PC-9 (cell line): ENCODE measurements around the gene CACNB4. TPM values are rescaled to one million over a fixed set of nuclear protein-coding genes. Genes with fewer than 3 reads are reported as not detected.

ENCODE experiments used
- BruUV-seq: library from RNA; stranded (reverse); fragments of 400-500 nt; replicated peaks from 2 replicates; lab custom pipeline; 2021; lab: Mats Ljungman, UMichigan
- CTCF ChIA-PET: fragments of 300-600 bp; sonication (Branson Sonifier 250); formaldehyde crosslinking; loops from one replicate; lab custom pipeline; 2022; ENCODE audit warnings: antibody characterized with exemption; lab: Charles Lee
- POLR2A ChIA-PET: fragments of 300-600 bp; sonication (Branson Sonifier 250); formaldehyde crosslinking; loops from one replicate; lab custom pipeline; 2022; ENCODE audit warnings: antibody characterized with exemption; ENCODE audit not compliant: unreplicated experiment; lab: Charles Lee
- DNase-seq, 2 experiments: peaks; one replicate each; pipeline versions ENCODE4 v3.0.0 to v3.0.0-alpha.2; 2015 to 2022; ENCODE audit warnings: mixed read lengths in 1 of 2
- H2AFZ ChIP-seq: fragments of 200-600 bp; sonication (generic); 2 replicates; pipeline ENCODE4 v1.8.1; 2017; ENCODE audit warnings: antibody characterized with exemption
- H3F3A ChIP-seq: fragments of 200-600 bp; sonication (generic); 2 replicates; pipeline ENCODE4 v1.8.1; 2017; ENCODE audit warnings: antibody characterized with exemption, mild to moderate bottlenecking, low read depth; ENCODE audit not compliant: insufficient read depth
- H3K27ac ChIP-seq: fragments of 200-600 bp; sonication (generic); 2 replicates; pipeline ENCODE4 v1.6.1; 2016; ENCODE audit warnings: mixed run types
- H3K27me3 ChIP-seq: fragments of 200-600 bp; sonication (generic); 2 replicates; pipeline ENCODE4 v1.6.1; 2016; ENCODE audit warnings: low read depth, mixed run types; ENCODE audit not compliant: insufficient read depth
- H3K36me3 ChIP-seq: fragments of 200-600 bp; sonication (generic); 2 replicates; pipeline ENCODE4 v1.6.1; 2016; ENCODE audit warnings: low read depth, mixed run types
- H3K4me1 ChIP-seq: fragments of 200-600 bp; sonication (generic); replicated peaks from 2 replicates; pipeline ENCODE4 v1.6.1; 2016; ENCODE audit warnings: mixed run types; ENCODE audit not compliant: insufficient read depth
- H3K4me2 ChIP-seq: fragments of 200-600 bp; sonication (generic); 2 replicates; pipeline ENCODE4 v1.6.1; 2017; ENCODE audit warnings: mixed run types
- H3K4me3 ChIP-seq: fragments of 200-600 bp; sonication (generic); 2 replicates; pipeline ENCODE4 v1.6.1; 2016; ENCODE audit warnings: mixed run types
- H3K79me2 ChIP-seq: fragments of 200-600 bp; sonication (generic); 2 replicates; pipeline ENCODE4 v1.6.1; 2017; ENCODE audit warnings: low read depth, mixed run types
- H3K9me2 ChIP-seq: fragments of 200-600 bp; sonication (generic); 2 replicates; pipeline ENCODE4 v1.8.1; 2017; ENCODE audit warnings: mild to moderate bottlenecking; ENCODE audit not compliant: insufficient read depth
- H3K9me3 ChIP-seq: fragments of 200-600 bp; sonication (generic); 2 replicates; pipeline ENCODE4 v1.8.1; 2016; ENCODE audit warnings: low read depth; ENCODE audit not compliant: insufficient read depth
- H4K20me1 ChIP-seq: fragments of 200-600 bp; sonication (generic); 2 replicates; pipeline ENCODE4 v1.8.1; 2017; ENCODE audit not compliant: insufficient read depth
- EZH2 ChIP-seq: fragments of 200-600 bp; sonication (generic); IDR thresholded peaks from 2 replicates; pipeline ENCODE4 v1.8.0; 2017; ENCODE audit warnings: antibody characterized with exemption, low read depth
- intact Hi-C: fragments of 100-400 bp; cut with micrococcal nuclease; formaldehyde crosslinking; loops from one replicate; pipeline ENCODE4 v1.10.0; 2022; ENCODE audit not compliant: unreplicated experiment
- total RNA-seq: library from RNA; stranded (reverse); gene quantifications from 2 replicates; pipeline ENCODE4 v1.2.3, GENCODE V29; 2021
- TF ChIP-seq, protein P1 (sequence below): fragments of 200-600 bp; sonication (generic); conservative IDR thresholded peaks from 2 replicates; pipeline ENCODE4 v1.6.1; 2017; ENCODE audit warnings: mixed run types, antibody characterized with exemption, mild to moderate bottlenecking, moderate library complexity

Gene CACNB4
- total RNA-seq, 1 experiment from 2014 or later = 0.98 TPM

DNA sequence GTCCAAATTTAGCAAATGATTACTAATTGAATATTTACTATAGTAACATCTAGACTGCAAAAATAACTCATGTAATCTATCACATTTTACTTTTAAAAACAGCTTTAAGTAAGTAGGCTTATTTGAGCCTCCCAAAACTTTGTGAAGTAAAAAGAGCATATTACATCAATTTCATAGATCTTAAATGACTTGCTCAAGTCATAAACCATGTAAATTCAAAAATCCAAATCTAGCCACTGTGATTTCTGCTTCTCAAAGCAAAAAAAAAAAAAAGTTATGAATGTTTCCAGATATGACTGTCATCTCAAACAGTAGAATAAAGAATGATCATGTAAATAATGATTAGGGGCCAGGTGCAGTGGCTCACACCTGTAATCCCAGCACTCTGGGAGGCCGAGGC lies 37.5 kb downstream of the CACNB4 start:
- no peaks in the 10 kb centered on the region for H4K20me1 ChIP-seq
- no peak overlapping the region for H2AFZ ChIP-seq
- no peak for DNase-seq
- no peaks in the 10 kb centered on the region for H3K36me3 ChIP-seq
- ChIA-PET CTCF (no interaction called here), POLR2A (no interaction called here)
- intact Hi-C loops = no loop called here
- no peaks in the 10 kb centered on the region for H3K79me2 ChIP-seq
- H3K9me2 ChIP-seq = no peaks in the 10 kb centered on the region
- no peaks in the 10 kb centered on the region for H3K4me1 ChIP-seq
- H3K27ac ChIP-seq = no peak overlapping the region
- TF ChIP-seq, protein P1, sequence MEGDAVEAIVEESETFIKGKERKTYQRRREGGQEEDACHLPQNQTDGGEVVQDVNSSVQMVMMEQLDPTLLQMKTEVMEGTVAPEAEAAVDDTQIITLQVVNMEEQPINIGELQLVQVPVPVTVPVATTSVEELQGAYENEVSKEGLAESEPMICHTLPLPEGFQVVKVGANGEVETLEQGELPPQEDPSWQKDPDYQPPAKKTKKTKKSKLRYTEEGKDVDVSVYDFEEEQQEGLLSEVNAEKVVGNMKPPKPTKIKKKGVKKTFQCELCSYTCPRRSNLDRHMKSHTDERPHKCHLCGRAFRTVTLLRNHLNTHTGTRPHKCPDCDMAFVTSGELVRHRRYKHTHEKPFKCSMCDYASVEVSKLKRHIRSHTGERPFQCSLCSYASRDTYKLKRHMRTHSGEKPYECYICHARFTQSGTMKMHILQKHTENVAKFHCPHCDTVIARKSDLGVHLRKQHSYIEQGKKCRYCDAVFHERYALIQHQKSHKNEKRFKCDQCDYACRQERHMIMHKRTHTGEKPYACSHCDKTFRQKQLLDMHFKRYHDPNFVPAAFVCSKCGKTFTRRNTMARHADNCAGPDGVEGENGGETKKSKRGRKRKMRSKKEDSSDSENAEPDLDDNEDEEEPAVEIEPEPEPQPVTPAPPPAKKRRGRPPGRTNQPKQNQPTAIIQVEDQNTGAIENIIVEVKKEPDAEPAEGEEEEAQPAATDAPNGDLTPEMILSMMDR = no peak
- no peak for TF ChIP-seq EZH2
- H3K27me3 ChIP-seq = 0 out of 2 replicates have a peak, but pooled peaks cover 9% of the 10 kb centered on the region
- no TSS peak for BruUV-seq
- no peaks in the 10 kb centered on the region for H3K9me3 ChIP-seq
- H3K4me3 ChIP-seq = no peak overlapping the region
- H3F3A ChIP-seq = no peaks in the 10 kb centered on the region
- H3K4me2 ChIP-seq = no peak overlapping the region

GRCh38 chr2:152058655-152059054 lies 40.2 kb downstream of the CACNB4 start:
- Histone ChIP-seq H4K20me1 (no peaks in the 10 kb centered on the region), H3K36me3 (no peaks in the 10 kb centered on the region), H3K27me3 (0 out of 2 replicates have a peak, but pooled peaks cover 5% of the 10 kb centered on the region), H3K4me1 (peaks cover 12% of the 10 kb centered on the region), H2AFZ (no peak overlapping the region), H3F3A (peaks cover 7% of the 10 kb centered on the region), H3K9me3 (peaks cover 6% of the 10 kb centered on the region; the same call in 1 of the 2 replicates), H3K4me3 (no peak overlapping the region), H3K27ac (no peak overlapping the region), H3K79me2 (no peaks in the 10 kb centered on the region), H3K4me2 (no peak overlapping the region), H3K9me2 (no peaks in the 10 kb centered on the region)
- ChIA-PET POLR2A (no interaction called here), CTCF (no interaction called here)
- TF ChIP-seq, protein P1 = no peak
- no peak for TF ChIP-seq EZH2
- intact Hi-C loops = no loop called here
- no peak for DNase-seq
- no TSS peak for BruUV-seq

DNA sequence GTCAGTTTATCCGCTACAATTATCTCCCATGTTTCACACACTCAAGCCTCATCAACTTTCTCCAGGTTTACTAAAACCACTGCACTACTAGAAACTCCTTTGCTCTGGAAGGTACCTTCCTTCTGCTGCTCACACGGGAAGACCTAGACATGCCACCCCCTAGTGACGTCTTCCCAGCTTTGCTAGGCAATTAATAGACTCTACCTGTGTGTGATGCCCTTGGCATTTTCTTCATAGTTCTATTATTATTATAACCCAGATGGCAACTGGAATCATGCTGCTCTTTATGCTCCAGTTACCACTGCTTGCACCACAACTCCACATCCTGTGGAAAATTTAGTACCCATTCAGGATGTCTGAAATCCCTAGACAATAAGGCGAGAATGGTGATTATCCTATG lies 42.4 kb downstream of the CACNB4 start:
- Histone ChIP-seq H3K36me3 (no peaks in the 10 kb centered on the region), H3K9me2 (no peaks in the 10 kb centered on the region), H4K20me1 (no peaks in the 10 kb centered on the region), H3K4me2 (no peak overlapping the region), H3K27me3 (no peaks in the 10 kb centered on the region), H3F3A (peaks cover 7% of the 10 kb centered on the region), H3K4me1 (peaks cover 12% of the 10 kb centered on the region), H3K9me3 (peaks cover 6% of the 10 kb centered on the region; the same call in 1 of the 2 replicates), H2AFZ (no peak overlapping the region), H3K4me3 (no peak overlapping the region), H3K27ac (no peak overlapping the region), H3K79me2 (no peaks in the 10 kb centered on the region)
- no peak for TF ChIP-seq EZH2
- TF ChIP-seq, protein P1 = no peak
- intact Hi-C loops = no loop called here
- ChIA-PET POLR2A (no interaction called here), CTCF (interaction anchor here (0.7 kb wide), 1 partner anchor 124 kb away, joined by 4 read pairs; no protein-coding TSS in a partner anchor)
- DNase-seq = no peak
- no TSS peak for BruUV-seq
